Inflammatory macrophage (primary cell): ENCODE data around the gene P3R3URF.
A peak's percentile ranks its signal among the peaks of the same experiment; 100 is the strongest.

Source experiments
- DNase-seq, 2 donors: peaks; one replicate each; pipeline ENCODE4 v3.0.0-alpha.2; 2020 to 2022

P3R3URF gene

DNA sequence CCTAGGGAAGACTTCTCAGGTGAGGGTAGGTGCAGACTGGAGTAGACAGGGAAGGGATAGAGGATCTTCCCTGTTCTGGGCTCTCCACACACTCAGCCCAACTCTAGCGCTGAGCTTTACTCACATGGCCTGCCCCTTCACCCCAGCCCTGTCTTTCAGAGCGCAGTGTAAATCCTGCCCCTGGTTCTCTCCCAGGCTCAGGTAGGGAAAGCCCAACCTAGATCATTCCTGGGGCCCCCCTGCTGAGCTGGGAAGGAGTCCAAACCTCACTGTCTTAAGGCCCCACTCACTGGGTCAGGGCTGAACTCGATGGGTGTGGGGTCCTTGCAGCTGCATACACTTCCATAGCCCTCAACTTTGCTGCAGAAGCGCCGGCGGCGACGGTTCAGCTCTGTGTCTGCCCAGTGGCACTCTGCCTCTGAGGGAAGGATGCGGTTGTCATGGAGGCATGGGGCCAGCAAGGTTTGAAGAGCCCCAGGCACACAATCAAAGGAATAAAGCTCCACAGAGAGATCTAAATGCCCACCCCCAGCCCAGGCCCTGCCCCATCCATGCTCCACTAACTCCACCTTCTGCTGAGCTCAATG lies 17.8 kb upstream of the P3R3URF start:
- no peak for DNase-seq

DNA sequence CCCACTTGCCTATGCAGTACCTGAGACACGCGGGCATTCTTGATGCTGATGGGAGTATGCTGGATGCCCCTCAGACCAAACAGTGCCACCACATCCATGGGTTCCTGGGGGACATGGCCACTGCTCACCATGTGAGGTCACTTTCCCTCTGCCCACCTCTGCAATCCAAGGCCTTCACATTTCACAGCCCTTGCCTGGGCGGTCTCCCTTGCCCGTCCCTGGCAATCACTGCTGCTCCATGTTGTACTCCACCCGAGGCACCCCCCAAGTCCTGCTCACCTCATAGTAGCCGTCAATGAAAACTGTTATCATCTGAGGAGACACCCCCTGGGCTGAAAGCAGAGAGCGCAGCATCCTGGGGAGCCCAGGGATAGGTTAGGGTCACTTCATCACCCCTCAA lies 17.0 kb upstream of the P3R3URF start:
- no peak for DNase-seq

DNA sequence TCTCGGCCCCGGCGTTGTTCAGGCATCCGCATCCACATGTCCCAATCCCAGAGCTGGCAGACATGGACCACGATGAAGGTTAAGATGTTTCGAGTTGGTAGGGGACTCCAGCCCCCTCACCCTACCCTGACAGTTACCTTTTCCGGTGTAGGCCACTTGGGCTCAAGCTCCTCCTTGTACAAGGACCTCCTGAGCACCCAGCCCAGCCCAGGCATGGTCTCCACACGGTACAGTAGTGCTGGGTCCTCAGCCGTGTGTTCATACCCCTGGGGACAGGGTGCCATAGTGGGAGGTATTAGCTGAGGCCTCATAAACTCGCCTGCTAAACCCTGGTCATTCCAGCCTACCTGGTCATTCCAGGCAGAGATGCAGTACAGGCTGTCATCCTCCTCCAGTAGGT lies 15.9 kb upstream of the P3R3URF start:
- DNase-seq: no peak

DNA sequence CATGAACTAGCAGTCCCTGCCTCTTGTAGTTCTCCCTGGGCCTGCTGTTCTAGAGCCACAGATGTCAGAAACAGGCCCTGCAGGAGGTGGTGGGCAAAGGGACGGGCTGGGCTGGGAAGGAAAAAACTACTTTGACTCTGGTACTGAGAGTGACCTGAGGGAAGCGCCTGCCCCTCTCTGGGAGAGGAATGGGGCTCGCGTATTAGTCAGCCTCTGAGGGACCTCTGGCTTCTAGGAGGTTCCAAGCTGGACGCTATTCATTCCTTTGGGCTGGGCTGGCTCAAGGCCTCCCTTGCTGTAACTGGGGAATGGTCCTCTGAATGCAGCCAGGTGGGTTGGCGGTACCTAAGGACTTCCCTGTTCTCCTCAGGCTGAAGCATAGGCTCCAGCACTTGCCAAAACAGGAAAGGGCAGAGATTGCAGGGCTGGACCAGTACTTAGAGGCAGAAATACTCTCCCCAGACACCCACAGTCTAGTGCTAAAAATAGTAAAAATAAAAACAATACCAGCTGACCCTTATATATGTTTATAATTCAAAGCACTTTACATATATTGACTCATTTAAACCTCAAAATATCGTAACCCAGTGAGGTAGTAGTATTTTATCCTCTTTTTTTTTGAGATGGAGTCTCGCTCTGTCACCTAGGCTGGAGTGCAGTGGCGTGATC lies 14.9 kb upstream of the P3R3URF start:
- DNase-seq: no peak

DNA sequence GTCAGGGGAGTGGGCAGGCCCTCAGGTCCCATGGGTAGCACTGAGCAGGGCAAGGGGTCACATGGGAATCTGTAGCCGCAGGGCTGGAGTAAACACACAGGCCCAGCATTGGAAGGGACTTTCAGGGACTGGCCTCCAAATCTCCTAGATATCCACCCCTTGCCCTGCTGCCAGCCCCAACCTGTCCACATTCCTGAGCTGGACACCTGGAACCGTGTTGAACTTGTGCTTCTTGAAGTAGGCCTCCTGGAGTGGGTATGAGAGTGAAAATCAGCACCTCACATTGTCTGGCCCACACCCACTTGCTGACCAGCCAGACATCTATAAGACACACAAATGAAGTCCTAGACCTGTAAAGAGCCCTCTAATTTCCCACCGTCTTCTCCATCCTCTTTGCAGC lies 14.3 kb upstream of the P3R3URF start:
- no peak for DNase-seq

DNA sequence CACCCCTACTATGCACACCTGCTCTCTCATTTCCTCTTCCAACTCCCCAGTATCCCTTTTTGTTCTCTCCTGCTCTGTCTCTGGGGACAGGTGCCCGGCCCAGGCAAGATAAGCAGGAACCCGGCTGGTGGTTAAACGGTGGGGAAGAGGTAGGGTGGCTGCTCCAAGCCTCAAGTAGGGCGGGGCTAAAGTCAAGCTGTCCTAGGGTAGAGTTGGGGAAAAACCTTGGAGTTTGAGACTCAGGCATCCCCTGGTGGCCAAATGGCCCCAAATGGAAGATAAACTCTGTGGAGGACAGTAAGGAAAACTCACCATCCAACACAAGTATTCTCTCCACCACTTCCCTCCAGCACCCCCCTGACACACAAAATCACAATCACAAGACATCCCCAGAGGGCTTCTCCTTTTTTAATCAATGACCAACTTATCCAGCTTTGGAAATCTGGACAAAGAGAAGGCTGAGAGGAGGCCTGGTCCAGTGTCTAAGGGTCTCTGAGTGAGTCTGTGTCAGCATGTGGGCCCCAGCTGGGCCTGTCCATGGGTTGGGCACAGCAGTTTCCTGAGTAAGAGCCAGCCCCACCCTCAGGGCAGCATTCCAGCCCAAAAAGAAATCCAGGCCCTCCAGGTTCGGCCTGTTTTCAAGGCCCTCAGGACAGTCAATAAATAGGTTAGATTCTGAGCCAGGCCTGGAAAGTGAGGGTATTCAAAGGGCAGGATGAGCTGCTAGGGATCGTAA lies 12.2 kb upstream of the P3R3URF start:
- no peak for DNase-seq

DNA sequence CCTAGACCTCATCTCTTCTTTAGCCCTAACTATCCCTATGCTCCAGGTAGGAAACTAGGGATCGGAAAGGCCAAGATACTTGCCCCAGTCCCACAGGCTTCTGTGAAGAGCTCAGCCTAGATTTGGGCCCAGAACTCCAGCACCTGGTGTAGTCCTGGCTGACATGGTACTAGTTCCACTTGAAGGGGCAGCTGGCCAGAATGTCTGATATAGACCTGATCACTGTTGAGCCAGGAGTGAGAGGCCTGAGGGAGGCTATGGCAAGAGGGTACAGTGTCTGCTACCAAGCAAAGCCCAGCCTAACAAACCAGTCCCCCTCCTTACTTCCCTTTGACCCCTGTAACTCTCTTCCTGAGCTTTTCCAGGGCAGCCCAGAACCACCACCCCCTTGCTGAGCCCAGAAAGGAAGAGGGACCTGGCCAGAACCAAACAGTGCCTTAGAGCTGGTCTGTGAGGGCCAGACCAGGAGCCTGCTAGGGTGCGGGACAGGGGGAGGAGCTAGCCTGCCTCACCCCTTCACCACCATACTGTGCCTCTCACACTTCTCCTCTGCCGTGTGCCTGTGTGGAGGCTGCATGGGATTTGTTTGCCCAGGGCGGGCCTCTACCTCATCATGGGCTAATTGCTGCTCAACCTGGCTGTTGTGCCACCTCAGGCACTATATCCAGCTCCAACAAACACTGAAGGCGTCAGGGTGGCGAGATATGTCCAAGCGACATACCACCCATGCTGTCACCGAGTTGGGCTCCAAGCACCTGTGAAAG lies 11.0 kb upstream of the P3R3URF start:
- no peak for DNase-seq

DNA sequence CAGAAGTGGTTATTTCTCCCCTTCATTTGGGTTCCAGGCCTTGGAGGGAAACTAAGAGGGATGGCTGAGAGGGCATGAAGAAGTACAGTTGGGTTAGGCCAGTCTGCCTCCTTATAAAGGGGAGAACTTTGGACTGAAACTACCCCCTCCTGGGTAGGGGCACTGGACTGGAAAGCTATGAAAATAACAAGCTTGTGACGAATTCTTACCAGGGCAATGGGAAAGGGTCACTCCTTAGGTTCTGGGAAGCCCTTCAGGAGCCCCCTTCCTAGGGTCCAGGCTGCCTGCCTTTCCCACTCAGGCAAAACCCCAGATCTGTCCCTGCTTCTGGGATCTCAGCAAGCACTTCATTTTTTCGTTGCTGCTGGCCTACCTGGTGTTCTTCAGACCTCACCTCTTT lies 9.8 kb upstream of the P3R3URF start:
- no peak for DNase-seq

DNA sequence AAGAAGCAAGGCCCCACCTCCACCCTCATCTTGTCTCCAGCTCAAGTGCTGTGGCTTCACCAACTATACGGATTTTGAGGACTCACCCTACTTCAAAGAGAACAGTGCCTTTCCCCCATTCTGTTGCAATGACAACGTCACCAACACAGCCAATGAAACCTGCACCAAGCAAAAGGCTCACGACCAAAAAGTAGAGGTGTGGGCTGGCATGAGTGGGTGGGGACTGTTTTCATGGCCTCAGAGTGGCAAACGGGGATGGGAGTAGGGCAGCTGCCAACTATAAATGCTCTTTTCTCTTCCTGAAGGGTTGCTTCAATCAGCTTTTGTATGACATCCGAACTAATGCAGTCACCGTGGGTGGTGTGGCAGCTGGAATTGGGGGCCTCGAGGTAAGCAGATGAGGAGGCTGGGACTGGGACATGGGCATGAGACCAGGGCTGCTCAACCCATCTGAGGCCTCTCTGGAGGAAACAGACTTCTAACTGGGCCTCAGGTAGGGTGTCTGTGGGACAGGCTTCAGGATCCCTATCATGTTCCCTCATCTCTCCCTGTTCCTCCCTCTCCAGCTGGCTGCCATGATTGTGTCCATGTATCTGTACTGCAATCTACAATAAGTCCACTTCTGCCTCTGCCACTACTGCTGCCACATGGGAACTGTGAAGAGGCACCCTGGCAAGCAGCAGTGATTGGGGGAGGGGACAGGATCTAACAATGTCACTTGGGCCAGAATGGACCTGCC lies 8.8 kb upstream of the P3R3URF start:
- no peak for DNase-seq

DNA sequence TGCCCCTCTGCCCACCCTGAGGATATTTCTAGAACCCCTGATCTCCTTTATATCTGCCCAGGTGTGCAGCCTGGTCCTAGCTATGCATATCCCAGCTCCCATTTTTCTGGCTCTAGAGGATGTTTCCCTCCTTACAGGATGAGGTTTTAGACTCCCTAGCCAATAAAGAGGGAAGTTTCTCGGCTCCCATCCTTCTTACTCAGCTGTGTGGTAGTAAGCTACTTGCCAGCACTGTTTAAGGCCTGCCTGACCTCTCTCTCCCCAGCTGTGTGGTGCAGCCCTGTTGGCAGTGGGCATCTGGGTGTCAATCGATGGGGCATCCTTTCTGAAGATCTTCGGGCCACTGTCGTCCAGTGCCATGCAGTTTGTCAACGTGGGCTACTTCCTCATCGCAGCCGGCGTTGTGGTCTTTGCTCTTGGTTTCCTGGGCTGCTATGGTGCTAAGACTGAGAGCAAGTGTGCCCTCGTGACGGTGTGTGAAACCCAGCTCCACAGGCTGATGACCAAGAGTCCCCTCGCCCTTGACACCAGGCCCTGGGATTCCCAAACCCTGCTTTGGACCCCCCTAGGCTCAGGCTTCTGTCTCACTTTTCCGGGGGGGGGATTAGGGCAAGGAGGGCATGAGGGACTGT lies 7.8 kb upstream of the P3R3URF start:
- DNase-seq: peak; percentile 42 to 59

DNA sequence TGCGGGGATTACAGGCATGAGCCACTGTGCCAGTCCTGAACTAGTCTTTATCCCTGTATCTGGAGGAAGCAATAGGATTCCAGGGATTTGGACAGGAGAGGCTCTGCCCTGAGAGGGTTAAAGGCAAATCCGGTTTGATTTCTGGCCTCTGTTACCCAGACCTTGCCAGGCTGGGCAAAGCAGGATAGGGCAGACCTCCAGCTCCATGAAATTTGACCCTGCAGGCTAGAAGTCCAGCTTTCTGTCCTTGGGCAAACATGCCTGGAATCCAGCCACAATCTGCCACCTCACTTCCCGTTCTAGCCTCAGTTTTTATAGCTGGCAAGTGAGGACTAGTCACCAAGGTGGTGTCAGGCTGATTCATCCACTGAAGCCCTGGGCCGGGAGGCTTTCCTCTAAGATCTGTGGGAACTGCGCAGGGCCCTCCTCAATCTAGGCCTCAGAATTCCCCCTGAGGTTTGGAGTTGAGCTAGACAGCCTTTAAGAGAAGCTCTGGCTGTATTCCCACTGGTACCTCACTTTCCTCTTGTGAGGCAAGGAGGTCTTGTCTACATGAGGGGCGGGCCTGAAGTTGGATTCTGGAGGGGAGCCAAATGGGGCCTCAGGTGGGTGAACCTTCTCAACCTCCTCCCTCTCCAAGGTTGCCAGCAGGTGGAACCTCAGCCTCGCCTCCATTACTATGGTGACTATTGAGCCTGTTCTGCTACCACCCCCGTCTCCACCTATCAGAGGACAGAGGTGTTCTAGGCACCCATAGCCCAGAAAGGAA lies 7.0 kb upstream of the P3R3URF start:
- peak; percentile 14 to 43 for DNase-seq

DNA sequence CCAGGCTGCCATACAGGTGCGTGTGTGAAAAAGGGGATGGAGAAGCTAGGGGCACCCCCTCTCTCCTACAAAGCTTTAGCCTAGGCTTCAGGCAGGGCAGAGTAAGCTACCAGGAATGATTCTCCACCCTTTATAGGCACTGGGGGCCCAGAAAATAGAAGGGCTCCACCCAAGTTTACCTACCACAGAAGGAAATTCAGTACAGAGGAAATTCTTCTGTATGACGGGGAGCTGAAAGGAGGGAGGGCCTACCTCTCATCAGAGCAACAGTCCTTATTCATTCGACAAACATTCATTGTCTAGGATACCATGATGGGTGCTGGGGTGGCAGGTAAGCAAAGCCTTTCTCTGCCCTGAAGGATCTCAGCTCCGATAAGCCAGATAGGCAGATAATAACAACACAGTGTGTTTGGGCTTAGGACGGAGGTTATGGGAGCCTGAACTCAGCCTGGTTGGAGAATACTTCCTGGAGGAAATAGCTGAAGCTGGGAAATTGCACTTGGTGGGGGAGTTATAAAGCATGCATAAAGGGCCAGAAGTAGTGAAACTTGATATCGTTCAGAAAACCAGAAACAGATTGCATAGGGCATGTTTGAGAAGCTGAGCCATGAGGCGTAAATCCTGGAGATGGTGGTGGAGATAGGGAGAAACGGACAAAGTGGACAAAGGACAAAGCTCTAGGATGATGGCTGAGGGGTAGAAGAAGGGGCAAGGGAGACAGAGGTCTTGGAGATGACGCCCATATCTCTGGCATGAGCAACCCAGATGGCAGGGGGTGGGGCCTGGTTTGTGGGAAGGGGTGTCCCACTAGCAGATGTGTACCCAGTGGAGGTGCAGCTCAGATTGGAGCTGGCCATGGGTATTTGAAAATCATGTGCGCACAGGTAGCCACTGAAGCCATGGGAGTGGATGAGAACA lies 5.3 kb upstream of the P3R3URF start:
- no peak for DNase-seq

DNA sequence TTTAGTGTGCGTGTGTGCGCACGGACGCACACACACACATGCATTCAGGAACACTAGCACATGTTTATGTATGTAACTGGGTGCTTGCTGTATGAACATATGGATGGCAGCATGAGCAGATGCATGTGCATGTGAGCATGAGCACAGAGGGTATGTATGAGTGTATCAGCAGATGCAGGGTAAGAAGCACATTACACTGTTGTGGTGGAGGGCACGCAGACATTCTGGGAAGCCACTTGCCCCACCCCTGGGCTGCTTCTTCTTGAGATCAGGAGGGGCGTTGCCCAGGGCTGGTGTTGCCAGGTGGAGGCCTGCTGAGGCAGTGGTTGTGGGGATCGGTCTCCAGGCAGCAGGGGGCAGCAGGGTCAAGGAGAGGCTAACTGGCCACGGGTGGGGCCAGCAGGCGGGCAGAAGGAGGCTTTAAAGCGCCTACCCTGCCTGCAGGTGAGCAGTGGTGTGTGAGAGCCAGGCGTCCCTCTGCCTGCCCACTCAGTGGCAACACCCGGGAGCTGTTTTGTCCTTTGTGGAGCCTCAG lies 3.9 kb upstream of the P3R3URF start:
- no peak for DNase-seq

DNA sequence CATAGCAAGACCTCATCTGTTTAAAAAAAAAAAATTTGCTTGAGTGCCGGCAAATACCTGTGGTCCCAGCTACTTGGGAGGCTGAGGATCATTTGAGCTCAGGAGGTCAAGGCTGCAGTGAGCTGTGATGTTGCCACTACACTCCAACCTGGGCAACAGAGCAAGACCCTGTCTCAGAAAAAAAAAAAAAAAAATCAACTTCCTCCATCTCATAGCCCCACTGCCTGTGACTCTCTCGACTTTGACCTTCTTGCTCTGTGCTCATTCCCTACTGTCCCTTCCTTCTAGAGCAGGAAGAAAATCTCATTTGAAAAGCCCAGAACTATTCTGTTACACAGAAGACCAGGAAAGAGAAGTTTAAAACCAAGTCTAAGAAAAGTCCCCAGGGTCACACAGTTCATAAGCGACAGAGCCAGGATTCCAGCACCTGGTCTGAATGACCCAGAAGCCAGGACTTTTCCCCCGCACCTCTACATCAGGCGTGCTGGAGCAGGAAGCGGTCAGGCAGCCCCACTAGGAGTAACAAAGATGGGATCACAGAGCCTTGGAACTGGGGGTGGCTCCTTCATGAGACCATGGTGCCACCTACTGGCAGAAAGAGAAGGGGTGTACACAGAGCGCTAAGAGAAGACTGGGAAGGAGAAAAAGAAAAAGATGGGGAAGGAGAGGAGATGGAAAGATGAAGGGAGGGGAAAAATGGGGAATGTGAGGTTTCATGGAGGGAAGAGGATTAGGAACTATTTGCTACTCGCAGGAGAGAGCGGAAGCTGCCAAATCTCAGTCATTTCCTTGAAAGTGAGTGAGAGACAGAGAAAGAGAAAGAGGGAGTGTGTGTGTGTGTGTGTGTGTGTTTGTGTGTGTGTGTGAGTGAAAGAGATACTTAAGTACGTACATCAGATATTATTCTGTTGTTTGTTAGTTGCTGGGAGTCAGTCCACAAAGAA lies 3.1 kb upstream of the P3R3URF start:
- DNase-seq: peak; percentile 72 to 75

DNA sequence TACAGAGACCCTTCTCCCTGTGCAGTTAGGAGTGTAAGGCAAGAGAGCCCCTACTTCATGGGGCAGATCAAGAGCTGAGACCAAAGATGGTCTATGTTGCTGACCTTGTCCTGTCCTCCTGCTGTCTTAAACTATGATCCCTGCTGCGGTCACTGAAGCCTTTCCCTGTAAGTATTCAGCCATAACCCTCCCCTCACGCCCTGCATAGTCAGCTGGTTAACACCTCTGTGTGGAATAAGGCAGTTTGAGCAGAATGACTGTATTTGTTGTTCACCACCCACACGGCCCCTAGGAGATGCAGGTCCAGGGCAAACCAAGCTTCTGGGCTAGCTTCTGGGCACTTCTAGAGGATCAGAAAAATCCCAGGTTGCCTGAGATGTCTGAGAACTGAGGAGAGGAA lies 1.0 kb downstream of the P3R3URF start:
- DNase-seq: no peak

DNA sequence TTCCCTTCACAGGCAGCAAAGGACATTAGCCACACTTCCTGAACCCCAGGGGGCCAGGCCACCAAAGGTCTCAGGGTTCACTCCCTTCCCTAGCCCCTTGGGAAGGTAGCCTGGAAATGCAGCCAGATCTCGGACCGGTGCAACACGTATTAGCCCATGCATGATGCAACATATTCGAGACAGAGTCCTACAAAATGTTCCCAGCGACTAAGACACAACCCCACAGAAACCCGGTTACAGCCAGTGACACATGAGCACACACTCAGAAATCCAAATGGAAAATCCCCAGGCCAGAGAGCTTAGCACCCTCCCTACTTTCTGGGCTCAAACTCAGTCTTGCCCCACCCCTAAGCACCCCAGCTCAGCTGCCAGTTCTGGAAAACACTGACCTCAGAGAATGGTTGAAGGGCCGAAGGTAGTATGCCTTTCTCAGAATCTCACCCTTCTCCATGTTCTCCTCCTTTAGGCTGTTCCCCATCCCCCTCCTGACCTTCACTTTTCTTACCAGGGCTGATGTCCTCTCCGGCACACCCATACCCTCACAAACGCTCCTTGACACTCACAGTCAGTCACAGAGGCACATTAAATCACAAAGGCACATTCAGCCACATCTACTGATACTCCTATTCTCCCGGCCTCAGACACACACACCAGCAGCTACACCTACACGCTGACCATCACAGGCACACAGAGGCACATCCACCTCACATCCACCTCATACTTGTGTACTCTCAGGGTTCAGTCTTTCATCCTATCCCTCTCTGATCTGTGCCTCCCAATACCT lies 1.6 kb downstream of the P3R3URF start, which contains the start of gene TSPAN1:
TSPAN1 (plus strand) TSS at position 640 of the 784 bp plus-strand sequence. CDS start 6,021 bp downstream, outside the sequence.
- DNase-seq: no peak

DNA sequence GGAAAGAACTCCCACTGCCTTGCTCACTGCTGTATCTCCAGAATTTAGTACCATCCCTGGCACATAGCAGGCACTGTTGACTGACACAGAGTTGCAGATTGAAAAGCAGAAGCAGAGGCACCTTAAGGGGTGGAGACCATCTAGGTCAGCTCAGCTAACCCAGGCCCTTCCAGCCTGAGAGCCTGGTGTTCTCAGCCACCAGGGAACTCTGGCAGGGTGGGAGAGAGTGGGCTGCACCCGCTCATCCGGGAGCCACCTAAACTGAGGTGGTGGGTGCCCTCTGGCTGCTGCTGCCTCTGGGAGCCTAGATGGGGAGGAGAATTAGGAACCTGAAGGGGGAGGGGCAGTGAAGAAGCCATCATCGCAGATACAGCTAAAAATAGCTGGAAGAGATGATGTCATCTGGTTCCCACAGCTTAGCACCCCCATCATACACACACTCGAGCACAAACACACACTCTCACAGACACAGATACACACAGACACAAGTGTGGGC lies 2.9 kb downstream of the P3R3URF start:
- DNase-seq: no peak

DNA sequence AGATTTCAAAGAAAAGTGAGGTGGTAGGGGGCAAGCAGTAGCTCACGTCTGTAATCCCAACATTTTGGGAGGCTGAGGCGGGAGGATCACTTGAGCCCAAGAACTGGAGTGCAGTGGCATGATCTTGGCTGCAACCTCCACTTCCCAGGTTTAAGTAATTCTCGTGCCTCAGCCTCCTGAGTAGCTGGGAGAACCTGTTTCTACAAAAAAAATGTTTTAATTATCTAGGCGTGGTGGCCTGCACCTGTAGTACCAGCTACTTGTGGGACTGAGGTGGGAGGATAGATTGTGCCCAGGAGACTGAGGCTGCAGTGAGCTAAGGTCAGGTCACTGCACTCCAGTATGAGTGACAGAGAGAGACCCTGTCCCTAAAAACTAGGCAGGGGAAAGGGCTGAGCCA lies 4.0 kb downstream of the P3R3URF start:
- DNase-seq: no peak
